ENCODE results near the gene S100P.
"Not testable (repeated sequence)": the region's sequence is repeated elsewhere in the genome, so short reads cannot be mapped to it uniquely, and the experiment has no call there.

DNA sequence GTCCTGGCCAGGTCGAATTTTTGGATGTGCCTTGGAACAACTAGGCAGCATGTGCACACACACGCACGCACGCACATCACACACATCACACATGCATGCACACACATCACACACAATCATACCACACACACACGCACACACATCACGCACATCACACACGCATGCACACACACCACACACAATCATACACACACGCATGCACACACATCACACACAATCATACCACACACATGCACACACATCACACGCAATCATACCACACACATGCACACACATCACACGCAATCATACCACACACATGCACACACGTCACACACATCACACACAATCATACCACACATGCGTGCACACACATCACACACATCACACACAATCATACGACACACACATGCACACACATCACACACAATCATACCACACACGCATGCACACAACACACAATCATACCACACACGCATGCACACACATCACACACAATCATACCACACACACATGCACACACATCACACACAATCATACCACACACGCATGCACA, 31.8 kb downstream of the S100P start:
- not testable (repeated sequence) for TF ChIP-seq ZNF274 (IDR thresholded peaks at IDR 0.05; ENCODE audit: low read depth, low read length); YY1 (IDR thresholded peaks at IDR 0.05; ENCODE audit: insufficient read depth, insufficient read length); SUZ12 (IDR thresholded peaks at IDR 0.05; ENCODE audit: extremely low read depth, insufficient read depth, insufficient read length)

Measured in NT2/D1 (cell line).